COLO668 (cell line): ENCODE results near the gene WHRN.

ENCODE experiments used
- DNase-seq: peaks from one replicate; lab custom pipeline; 2025; ENCODE audit not compliant: unreplicated experiment; lab: John Stamatoyannopoulos, UW

WHRN gene

GRCh38 chr9:114401344-114401743, 103.9 kb downstream of the WHRN start:
- no peak for DNase-seq

- no peak for DNase-seq
Observed at GRCh38 chr9:114400772-114401171, 104.5 kb downstream of the WHRN start.

- DNase-seq: no peak
Observed at GRCh38 chr9:114400219-114400618, 105.1 kb downstream of the WHRN start.

- DNase-seq: no peak
Observed at GRCh38 chr9:114399381-114399780, 105.9 kb downstream of the WHRN start.

- DNase-seq: peak; percentile 97
Observed at GRCh38 chr9:114397848-114398605, 107.2 kb downstream of the WHRN start.

GRCh38 chr9:114397219-114397847, 107.9 kb downstream of the WHRN start:
- peak; percentile 38 for DNase-seq

GRCh38 chr9:114396558-114397218, 108.6 kb downstream of the WHRN start:
- DNase-seq: no peak

- DNase-seq: no peak
Observed at GRCh38 chr9:114395768-114396167, 109.5 kb downstream of the WHRN start.

- no peak for DNase-seq
Observed at GRCh38 chr9:114395334-114395617, 110.0 kb downstream of the WHRN start.

GRCh38 chr9:114394523-114395333, 110.5 kb downstream of the WHRN start:
- no peak for DNase-seq

GRCh38 chr9:114392749-114393112, 112.5 kb downstream of the WHRN start:
- no peak for DNase-seq

- DNase-seq: no peak
Observed at GRCh38 chr9:114390952-114391351, 114.3 kb downstream of the WHRN start.

GRCh38 chr9:114389612-114390368, 115.5 kb downstream of the WHRN start:
- no peak for DNase-seq

- no peak for DNase-seq
Observed at GRCh38 chr9:114388764-114389375, 116.4 kb downstream of the WHRN start.

- no peak for DNase-seq
Observed at GRCh38 chr9:114388357-114388682, 117.0 kb downstream of the WHRN start.

- DNase-seq: no peak
Observed at GRCh38 chr9:114387680-114388356, 117.5 kb downstream of the WHRN start, which contains the start of gene AKNA. AKNA (minus strand) TSS chr9:114387982; CDS start chr9:114381333, 6,649 bp downstream.

- DNase-seq: no peak
Observed at GRCh38 chr9:114386886-114387679, 118.2 kb downstream of the WHRN start.

- no peak for DNase-seq
Observed at GRCh38 chr9:114386361-114386885, 118.8 kb downstream of the WHRN start.
